ENCODE results near the gene USP31. TPM values are rescaled to one million over a fixed set of nuclear protein-coding genes. Genes with fewer than 3 reads are reported as not detected.

Gene USP31
- total and polyA plus RNA-seq, 2 of the 13 experiments (the other 11 are each of a cell fraction or from before 2014, with no cell fraction given) = 22.5 to 23.3 TPM

GRCh38 chr16:23149267-23149992 lies at the start of gene USP31 (continued):
- 0 out of 2 replicates have a peak, but pooled peaks have one; percentile 33 for TF ChIP-seq CSRNP1 (CRISPR knock-in tag; IDR thresholded peaks at IDR 0.05)
- peak in 1 of 2 experiments; percentile 62; a peak in 1 of 4 replicates for TF ChIP-seq POLR2A (IDR thresholded peaks at IDR 0.05; ENCODE audit: insufficient read depth in 1 of 2, low read depth in 2 of 2, low read length in 2 of 2)
- TF ChIP-seq NCOA5 (CRISPR knock-in tag; IDR thresholded peaks at IDR 0.05) = no peak
- TF ChIP-seq PCBP1 (IDR thresholded peaks at IDR 0.05; ENCODE audit: borderline replicate concordance, low read depth, low read length) = no peak
- no peak for TF ChIP-seq ZNF326 (CRISPR knock-in tag; IDR thresholded peaks at IDR 0.05; ENCODE audit: borderline replicate concordance)
- TF ChIP-seq HNRNPK (IDR thresholded peaks at IDR 0.05; ENCODE audit: low read depth, low read length, poor library complexity, severe bottlenecking) = peak; percentile 69
- no peak for TF ChIP-seq ZNF576 (CRISPR knock-in tag; IDR thresholded peaks at IDR 0.05)
- TF ChIP-seq ZMYM4 (CRISPR knock-in tag; IDR thresholded peaks at IDR 0.05) = peak; percentile 80
- peak; percentile 90 for TF ChIP-seq ARNT2 (CRISPR knock-in tag; IDR thresholded peaks at IDR 0.05; ENCODE audit: low read depth)
- no peak for TF ChIP-seq FOXM1 (CRISPR knock-in tag; IDR thresholded peaks at IDR 0.05)
- TF ChIP-seq ZNF333 (CRISPR knock-in tag; IDR thresholded peaks at IDR 0.05; ENCODE audit: borderline replicate concordance) = 0 out of 2 replicates have a peak, but pooled peaks have one; percentile 39
- TF ChIP-seq MAZ (IDR thresholded peaks at IDR 0.05; ENCODE audit: borderline replicate concordance, low read depth, low read length) = peak; percentile 90
- TF ChIP-seq MAZ (CRISPR knock-in tag; IDR thresholded peaks at IDR 0.05; ENCODE audit: low read depth) = peak; percentile 99
- TF ChIP-seq AGO1 (IDR thresholded peaks at IDR 0.05; ENCODE audit: low read depth, low read length, poor library complexity, severe bottlenecking) = peak; percentile 39
- TF ChIP-seq SIN3B (IDR thresholded peaks at IDR 0.05; ENCODE audit: low read length) = peak; percentile 49
- peak; percentile 98 for TF ChIP-seq MIER3 (CRISPR knock-in tag; IDR thresholded peaks at IDR 0.05; ENCODE audit: borderline replicate concordance)
- no peak; the same call in 1 of the 2 replicates for TF ChIP-seq PAXIP1 (CRISPR knock-in tag; conservative IDR thresholded peaks at IDR 0.05)
- TF ChIP-seq ZNF788 (CRISPR knock-in tag; IDR thresholded peaks at IDR 0.05; ENCODE audit: borderline replicate concordance) = peak; percentile 99
- no peak for TF ChIP-seq SMAD9 (CRISPR knock-in tag; IDR thresholded peaks at IDR 0.05)
- no peak for TF ChIP-seq ZNF263 (CRISPR knock-in tag; IDR thresholded peaks at IDR 0.05)
- TF ChIP-seq NCOR1 (IDR thresholded peaks at IDR 0.05; ENCODE audit: borderline replicate concordance, low read length) = no peak; the same call in 1 of the 2 replicates
- TF ChIP-seq TSC22D2 (CRISPR knock-in tag; IDR thresholded peaks at IDR 0.05; ENCODE audit: borderline replicate concordance) = peak; percentile 95
- no peak; the same call in 1 of the 2 replicates for TF ChIP-seq ZNF790 (CRISPR knock-in tag; IDR thresholded peaks at IDR 0.05; ENCODE audit: borderline replicate concordance)
- no peak for TF ChIP-seq CHD4 (IDR thresholded peaks at IDR 0.05; ENCODE audit: borderline replicate concordance, low read length)
- TF ChIP-seq RNF2 (conservative IDR thresholded peaks at IDR 0.05; ENCODE audit: low read depth) = peak; percentile 34
- TF ChIP-seq ZNF883 (CRISPR knock-in tag; IDR thresholded peaks at IDR 0.05; ENCODE audit: not compliant biosample characterization) = peak; percentile 90

All from HepG2 (cell line).